Glutamatergic neuron (in vitro differentiated cells): ENCODE results near the gene TMC6. TPM values are rescaled to one million over a fixed set of nuclear protein-coding genes. Genes with fewer than 3 reads are reported as not detected.

ENCODE experiments used
- DNase-seq: peaks from one replicate; pipeline ENCODE4 v3.0.0; 2022
- H3K27ac Mint-ChIP-seq: one replicate; pipeline ENCODE4 v1.8.0; 2020; ENCODE audit warnings: mild to moderate bottlenecking, mixed read lengths, inconsistent platforms; ENCODE audit not compliant: unreplicated experiment
- H3K27me3 Mint-ChIP-seq: one replicate; pipeline ENCODE4 v1.8.0; 2020; ENCODE audit warnings: mild to moderate bottlenecking, moderate library complexity, mixed read lengths, inconsistent platforms; ENCODE audit not compliant: unreplicated experiment
- H3K36me3 Mint-ChIP-seq: one replicate; pipeline ENCODE4 v1.8.0; 2020; ENCODE audit warnings: mild to moderate bottlenecking, mixed read lengths, inconsistent platforms; ENCODE audit not compliant: unreplicated experiment
- H3K4me1 Mint-ChIP-seq: one replicate; pipeline ENCODE4 v1.8.0; 2020; ENCODE audit warnings: mild to moderate bottlenecking, low read depth, mixed read lengths, inconsistent platforms; ENCODE audit not compliant: unreplicated experiment
- H3K4me3 Mint-ChIP-seq: one replicate; pipeline ENCODE4 v1.8.0; 2020; ENCODE audit warnings: mild to moderate bottlenecking, mixed read lengths, inconsistent platforms; ENCODE audit not compliant: unreplicated experiment
- H3K9me3 Mint-ChIP-seq: one replicate; pipeline ENCODE4 v1.8.0; 2020; ENCODE audit warnings: mild to moderate bottlenecking, moderate library complexity, mixed read lengths, inconsistent platforms; ENCODE audit not compliant: unreplicated experiment
- CTCF ChIP-seq: fragments of 200-600 bp; sonication (generic); IDR thresholded peaks from one replicate; pipeline ENCODE4 v1.5.0; 2021; ENCODE audit not compliant: partially characterized antibody, unreplicated experiment
- total RNA-seq: library from RNA; stranded (reverse); fragmentation: NEBNext Ultra II Directional; extraction: Animal tissue kit (Norgen Biotek cat#: 25700); gene quantifications from one replicate; pipeline ENCODE4 v1.2.1, GENCODE V29; 2021; ENCODE audit not compliant: unreplicated experiment

The TMC6 gene
- total RNA-seq, 1 donor from 2014 or later: 1.1 TPM

GRCh38 chr17:78123258-78123929 lies 5.2 kb downstream of the TMC6 start:
- H3K27ac Mint-ChIP-seq: no peak overlapping the region
- no peak for DNase-seq
- H3K4me3 Mint-ChIP-seq: peak overlapping the region; percentile 16
- TF ChIP-seq CTCF: no peak
- peaks cover 2% of the 10 kb centered on the region for H3K9me3 Mint-ChIP-seq
- H3K36me3 Mint-ChIP-seq: no peaks in the 10 kb centered on the region
- no peaks in the 10 kb centered on the region for H3K4me1 Mint-ChIP-seq
- H3K27me3 Mint-ChIP-seq: peaks cover 4% of the 10 kb centered on the region

GRCh38 chr17:78122931-78123249 lies 5.7 kb downstream of the TMC6 start:
- TF ChIP-seq CTCF: no peak
- no peaks in the 10 kb centered on the region for H3K36me3 Mint-ChIP-seq

GRCh38 chr17:78122216-78122930 lies 6.2 kb downstream of the TMC6 start:
- H3K4me1 Mint-ChIP-seq: no peaks in the 10 kb centered on the region
- no peak overlapping the region for H3K27ac Mint-ChIP-seq
- H3K4me3 Mint-ChIP-seq: no peak overlapping the region
- H3K9me3 Mint-ChIP-seq: peaks cover 2% of the 10 kb centered on the region
- H3K27me3 Mint-ChIP-seq: peaks cover 6% of the 10 kb centered on the region
- H3K36me3 Mint-ChIP-seq: no peaks in the 10 kb centered on the region
- no peak for DNase-seq
- TF ChIP-seq CTCF: no peak

More at GRCh38 chr17:78122931-78123249, 5.7 kb downstream of the TMC6 start:
- H3K9me3 Mint-ChIP-seq: peaks cover 2% of the 10 kb centered on the region
- H3K27me3 Mint-ChIP-seq: peaks cover 6% of the 10 kb centered on the region
- no peak overlapping the region for H3K4me3 Mint-ChIP-seq
- DNase-seq: no peak
- H3K4me1 Mint-ChIP-seq: no peaks in the 10 kb centered on the region
- no peak overlapping the region for H3K27ac Mint-ChIP-seq

- no peak for DNase-seq
- Mint-ChIP-seq H3K36me3 (no peaks in the 10 kb centered on the region), H3K9me3 (peaks cover 2% of the 10 kb centered on the region), H3K27me3 (peaks cover 6% of the 10 kb centered on the region), H3K4me1 (no peaks in the 10 kb centered on the region), H3K4me3 (no peak overlapping the region), H3K27ac (no peak overlapping the region)
- TF ChIP-seq CTCF: no peak
Measured at GRCh38 chr17:78121801-78122215, 6.7 kb downstream of the TMC6 start.

- Mint-ChIP-seq H3K4me3 (no peak overlapping the region), H3K36me3 (no peaks in the 10 kb centered on the region), H3K27me3 (peaks cover 5% of the 10 kb centered on the region), H3K4me1 (no peaks in the 10 kb centered on the region), H3K27ac (no peak overlapping the region), H3K9me3 (peaks cover 2% of the 10 kb centered on the region)
- no peak for DNase-seq
- TF ChIP-seq CTCF: no peak
Measured at GRCh38 chr17:78120971-78121800, 7.4 kb downstream of the TMC6 start.
